Measurements from ENCODE around the gene ZDHHC11B. TPM values are rescaled to one million over a fixed set of nuclear protein-coding genes. Genes with fewer than 3 reads are reported as not detected.
"Not testable (repeated sequence)": the region's sequence is repeated elsewhere in the genome, so short reads cannot be mapped to it uniquely, and the experiment has no call there.

The ZDHHC11B gene
- polyA plus RNA-seq, 1 donor from 2014 or later = 9.9 TPM

DNA sequence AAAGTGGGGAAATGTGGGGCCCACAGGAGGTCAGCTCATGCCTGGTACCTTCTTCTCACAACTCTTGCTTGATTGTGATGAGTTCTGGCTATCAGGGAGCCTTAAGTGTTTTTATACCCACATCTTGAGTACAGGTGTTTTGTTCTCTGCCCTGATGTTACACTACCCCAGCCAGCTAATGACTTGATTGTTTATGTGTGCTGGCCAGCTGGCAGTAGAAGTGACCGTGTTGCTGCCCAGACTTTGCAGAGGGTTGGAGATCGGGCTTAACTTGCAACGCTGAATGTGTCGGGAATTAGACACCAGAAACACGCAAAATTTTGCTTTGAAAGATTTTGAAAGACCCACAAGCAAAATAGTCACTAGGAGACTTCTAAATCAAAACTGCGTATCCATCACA, 16.9 kb upstream of the ZDHHC11B start:
- Histone ChIP-seq H3K4me3 (ENCODE audit: low read length) (no peak overlapping the region), H3K27me3 (ENCODE audit: insufficient read depth, low read depth, low read length) (no peaks in the 10 kb centered on the region), H4K20me1 (ENCODE audit: insufficient read depth) (no peaks in the 10 kb centered on the region), H3K27ac (ENCODE audit: low read length) (no peak overlapping the region), H3K9me3 (ENCODE audit: low read length) (no peaks in the 10 kb centered on the region), H3K79me2 (replicated peaks; ENCODE audit: insufficient read depth, low read length) (no peaks in the 10 kb centered on the region), H2AFZ (ENCODE audit: low read depth, low read length) (no peak overlapping the region), H3K9me2 (ENCODE audit: insufficient read depth, low read length) (no peaks in the 10 kb centered on the region), H3K9ac (ENCODE audit: low read length) (no peak overlapping the region), H3K36me3 (ENCODE audit: insufficient read depth, low read length) (no peaks in the 10 kb centered on the region), H3K4me2 (ENCODE audit: low read length) (no peak overlapping the region), H3F3A (ENCODE audit: insufficient read depth, low read length, poor library complexity, severe bottlenecking) (no peaks in the 10 kb centered on the region)
- TF ChIP-seq TAF1 (IDR thresholded peaks at IDR 0.05; ENCODE audit: low read depth) = no peak
- no peak for TF ChIP-seq EP300 (conservative IDR thresholded peaks at IDR 0.05; ENCODE audit: poor library complexity, severe bottlenecking)
- no peak for TF ChIP-seq RAD21 (conservative IDR thresholded peaks at IDR 0.05)
- no peak for TF ChIP-seq SMC3 (conservative IDR thresholded peaks at IDR 0.05; ENCODE audit: poor library complexity)
- TF ChIP-seq MXI1 (conservative IDR thresholded peaks at IDR 0.05; ENCODE audit: poor library complexity, severe bottlenecking) = no peak
- TF ChIP-seq EZH2 (IDR thresholded peaks at IDR 0.05; ENCODE audit: borderline replicate concordance, insufficient read depth, low read length, poor library complexity, severe bottlenecking) = no peak
- TF ChIP-seq, protein P1, sequence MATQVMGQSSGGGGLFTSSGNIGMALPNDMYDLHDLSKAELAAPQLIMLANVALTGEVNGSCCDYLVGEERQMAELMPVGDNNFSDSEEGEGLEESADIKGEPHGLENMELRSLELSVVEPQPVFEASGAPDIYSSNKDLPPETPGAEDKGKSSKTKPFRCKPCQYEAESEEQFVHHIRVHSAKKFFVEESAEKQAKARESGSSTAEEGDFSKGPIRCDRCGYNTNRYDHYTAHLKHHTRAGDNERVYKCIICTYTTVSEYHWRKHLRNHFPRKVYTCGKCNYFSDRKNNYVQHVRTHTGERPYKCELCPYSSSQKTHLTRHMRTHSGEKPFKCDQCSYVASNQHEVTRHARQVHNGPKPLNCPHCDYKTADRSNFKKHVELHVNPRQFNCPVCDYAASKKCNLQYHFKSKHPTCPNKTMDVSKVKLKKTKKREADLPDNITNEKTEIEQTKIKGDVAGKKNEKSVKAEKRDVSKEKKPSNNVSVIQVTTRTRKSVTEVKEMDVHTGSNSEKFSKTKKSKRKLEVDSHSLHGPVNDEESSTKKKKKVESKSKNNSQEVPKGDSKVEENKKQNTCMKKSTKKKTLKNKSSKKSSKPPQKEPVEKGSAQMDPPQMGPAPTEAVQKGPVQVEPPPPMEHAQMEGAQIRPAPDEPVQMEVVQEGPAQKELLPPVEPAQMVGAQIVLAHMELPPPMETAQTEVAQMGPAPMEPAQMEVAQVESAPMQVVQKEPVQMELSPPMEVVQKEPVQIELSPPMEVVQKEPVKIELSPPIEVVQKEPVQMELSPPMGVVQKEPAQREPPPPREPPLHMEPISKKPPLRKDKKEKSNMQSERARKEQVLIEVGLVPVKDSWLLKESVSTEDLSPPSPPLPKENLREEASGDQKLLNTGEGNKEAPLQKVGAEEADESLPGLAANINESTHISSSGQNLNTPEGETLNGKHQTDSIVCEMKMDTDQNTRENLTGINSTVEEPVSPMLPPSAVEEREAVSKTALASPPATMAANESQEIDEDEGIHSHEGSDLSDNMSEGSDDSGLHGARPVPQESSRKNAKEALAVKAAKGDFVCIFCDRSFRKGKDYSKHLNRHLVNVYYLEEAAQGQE (IDR thresholded peaks at IDR 0.05; ENCODE audit: borderline replicate concordance) = no peak
- TF ChIP-seq POLR2AphosphoS5 (IDR thresholded peaks at IDR 0.05) = no peak
- TF ChIP-seq CTCF (IDR thresholded peaks at IDR 0.05; ENCODE audit: poor library complexity, severe bottlenecking) = no peak

DNA sequence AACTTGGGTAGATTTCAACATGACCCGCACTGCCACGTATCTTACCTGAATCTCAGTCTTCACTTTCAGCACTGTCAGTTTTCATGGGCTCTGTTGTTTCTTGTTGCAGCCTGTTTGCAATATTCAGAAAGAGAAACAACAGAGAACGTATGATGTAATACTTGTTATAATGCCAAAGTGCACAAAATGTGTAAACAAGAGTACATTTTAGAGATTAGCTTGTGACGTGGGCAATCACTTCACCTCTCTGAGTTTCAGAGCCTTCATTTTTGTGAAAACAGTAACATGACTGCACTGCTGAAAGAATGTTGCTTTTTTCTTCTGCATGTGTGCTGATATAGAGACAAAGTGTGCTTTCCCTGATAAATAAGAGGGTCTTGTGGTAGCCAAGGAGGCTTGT, 16.5 kb upstream of the ZDHHC11B start:
- not testable (repeated sequence) for H3K27ac ChIP-seq (ENCODE audit: low read length)

DNA sequence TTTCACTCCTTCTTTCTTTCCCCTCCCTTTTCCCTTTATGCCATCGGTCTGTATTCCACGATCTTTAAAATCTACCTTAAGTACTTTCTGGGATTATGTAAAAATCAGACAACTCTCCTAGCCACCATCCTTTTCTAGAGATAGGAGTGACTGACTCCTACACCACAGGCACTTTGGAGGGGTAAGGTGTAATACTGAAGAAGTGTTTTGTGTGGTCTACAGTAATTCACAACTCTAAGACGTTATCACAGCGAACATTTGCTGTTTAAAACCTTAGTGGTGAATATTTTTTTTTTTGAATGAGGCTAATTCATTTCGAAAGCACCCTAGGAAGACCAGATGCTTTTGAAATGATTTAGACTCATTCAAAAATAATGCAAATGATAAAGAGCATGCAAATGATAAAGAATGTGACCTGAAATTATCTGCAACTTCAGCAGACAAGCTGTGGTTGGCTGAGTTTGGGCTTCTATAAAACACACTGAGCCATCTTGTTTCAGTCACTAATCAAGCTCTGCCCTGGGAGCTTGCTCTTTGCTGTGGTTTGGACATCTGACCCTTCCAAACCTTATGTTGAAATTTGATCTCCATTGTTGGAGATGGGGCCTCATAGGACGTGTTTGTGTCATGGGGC, 14.1 kb upstream of the ZDHHC11B start:
- not testable (repeated sequence) for H3K27me3 ChIP-seq (ENCODE audit: insufficient read depth, low read depth, low read length); H3F3A ChIP-seq (ENCODE audit: insufficient read depth, low read length, poor library complexity, severe bottlenecking); H3K4me3 ChIP-seq (ENCODE audit: low read length)

More for the DNA sequence above, 16.5 kb upstream of the ZDHHC11B start:
- not testable (repeated sequence) for H4K20me1 ChIP-seq (ENCODE audit: insufficient read depth); H3K79me2 ChIP-seq (replicated peaks; ENCODE audit: insufficient read depth, low read length); H3K27me3 ChIP-seq (ENCODE audit: insufficient read depth, low read depth, low read length); H3K9ac ChIP-seq (ENCODE audit: low read length); H3K9me3 ChIP-seq (ENCODE audit: low read length); H2AFZ ChIP-seq (ENCODE audit: low read depth, low read length); H3K9me2 ChIP-seq (ENCODE audit: insufficient read depth, low read length); H3K4me3 ChIP-seq (ENCODE audit: low read length); H3K4me2 ChIP-seq (ENCODE audit: low read length); H3F3A ChIP-seq (ENCODE audit: insufficient read depth, low read length, poor library complexity, severe bottlenecking); H3K36me3 ChIP-seq (ENCODE audit: insufficient read depth, low read length)

DNA sequence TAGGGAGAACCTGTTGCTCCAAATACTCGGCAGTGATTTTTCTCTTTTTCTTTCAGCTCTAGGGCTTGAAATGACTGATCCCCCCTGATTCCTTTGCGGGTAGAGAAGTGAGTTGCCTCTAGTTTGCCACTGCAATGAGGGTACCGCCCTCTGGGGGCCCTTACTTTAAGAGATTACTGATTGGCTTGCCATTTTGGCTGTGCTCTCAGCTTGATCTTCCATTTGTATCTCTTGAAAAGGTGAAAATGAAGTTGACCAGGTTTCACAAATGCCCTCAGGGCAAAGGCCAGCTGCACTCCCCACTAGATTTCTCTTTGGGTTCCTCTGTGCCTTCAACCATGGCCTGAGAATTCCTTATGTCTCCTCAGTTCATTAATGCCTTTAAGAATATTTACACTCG, 13.5 kb upstream of the ZDHHC11B start:
- not testable (repeated sequence) for H3K36me3 ChIP-seq (ENCODE audit: insufficient read depth, low read length); H3K79me2 ChIP-seq (replicated peaks; ENCODE audit: insufficient read depth, low read length); H4K20me1 ChIP-seq (ENCODE audit: insufficient read depth); H3K9me2 ChIP-seq (ENCODE audit: insufficient read depth, low read length); H3K4me2 ChIP-seq (ENCODE audit: low read length); H3K4me3 ChIP-seq (ENCODE audit: low read length); H3K9me3 ChIP-seq (ENCODE audit: low read length); H3K9ac ChIP-seq (ENCODE audit: low read length); H3K27me3 ChIP-seq (ENCODE audit: insufficient read depth, low read depth, low read length); H3F3A ChIP-seq (ENCODE audit: insufficient read depth, low read length, poor library complexity, severe bottlenecking); H3K27ac ChIP-seq (ENCODE audit: low read length); H2AFZ ChIP-seq (ENCODE audit: low read depth, low read length)

More for the DNA sequence above, 14.1 kb upstream of the ZDHHC11B start:
- H3K9me2 ChIP-seq (ENCODE audit: insufficient read depth, low read length); H3K9ac ChIP-seq (ENCODE audit: low read length); H3K36me3 ChIP-seq (ENCODE audit: insufficient read depth, low read length); H4K20me1 ChIP-seq (ENCODE audit: insufficient read depth); H2AFZ ChIP-seq (ENCODE audit: low read depth, low read length); H3K27ac ChIP-seq (ENCODE audit: low read length); H3K4me2 ChIP-seq (ENCODE audit: low read length); H3K79me2 ChIP-seq (replicated peaks; ENCODE audit: insufficient read depth, low read length); H3K9me3 ChIP-seq (ENCODE audit: low read length): not testable (repeated sequence)

GRCh38 chr5:795873-796272, 11.3 kb upstream of the ZDHHC11B start:
- not testable (repeated sequence) for H3K27ac ChIP-seq (ENCODE audit: low read length); H3F3A ChIP-seq (ENCODE audit: insufficient read depth, low read length, poor library complexity, severe bottlenecking); H3K36me3 ChIP-seq (ENCODE audit: insufficient read depth, low read length); H3K9me3 ChIP-seq (ENCODE audit: low read length); H3K4me2 ChIP-seq (ENCODE audit: low read length); H3K27me3 ChIP-seq (ENCODE audit: insufficient read depth, low read depth, low read length); H3K9ac ChIP-seq (ENCODE audit: low read length); H3K79me2 ChIP-seq (replicated peaks; ENCODE audit: insufficient read depth, low read length); H3K9me2 ChIP-seq (ENCODE audit: insufficient read depth, low read length); H2AFZ ChIP-seq (ENCODE audit: low read depth, low read length); H4K20me1 ChIP-seq (ENCODE audit: insufficient read depth); H3K4me3 ChIP-seq (ENCODE audit: low read length)
